T-helper 9 cell (primary cell): ENCODE data around the gene TMEM121.

ENCODE experiments used
- DNase-seq: peaks from one replicate; pipeline ENCODE4 v3.0.0-alpha.2; 2020

TMEM121 gene

GRCh38 chr14:105487449-105487985 lies 38.9 kb upstream of the TMEM121 start:
- DNase-seq = peak; percentile 69

GRCh38 chr14:105487986-105488777 lies 38.2 kb upstream of the TMEM121 start:
- DNase-seq = no peak

- DNase-seq = no peak
Observed at GRCh38 chr14:105488781-105489541, 37.4 kb upstream of the TMEM121 start.

GRCh38 chr14:105489542-105490266 lies 36.7 kb upstream of the TMEM121 start:
- peak; percentile 84 for DNase-seq

- no peak for DNase-seq
Observed at GRCh38 chr14:105490267-105490571, 36.2 kb upstream of the TMEM121 start.

GRCh38 chr14:105490572-105491365 lies 35.6 kb upstream of the TMEM121 start, which contains the start of gene TEDC1:
TEDC1 (plus strand) TSS chr14:105491246; CDS start chr14:105491376, 130 bp downstream.
- peak; percentile 97 for DNase-seq

- DNase-seq = peak; percentile 93
Observed at GRCh38 chr14:105491366-105491973, 34.9 kb upstream of the TMEM121 start.

GRCh38 chr14:105492031-105492970 lies 34.1 kb upstream of the TMEM121 start:
- no peak for DNase-seq

- DNase-seq = no peak
Observed at GRCh38 chr14:105492971-105493871, 33.2 kb upstream of the TMEM121 start.

- no peak for DNase-seq
Observed at GRCh38 chr14:105493921-105494605, 32.3 kb upstream of the TMEM121 start.

GRCh38 chr14:105494606-105494929 lies 31.8 kb upstream of the TMEM121 start:
- DNase-seq = no peak

- DNase-seq = no peak
Observed at GRCh38 chr14:105495101-105495989, 31.0 kb upstream of the TMEM121 start.

GRCh38 chr14:105495990-105496830 lies 30.2 kb upstream of the TMEM121 start:
- no peak for DNase-seq

- DNase-seq = no peak
Observed at GRCh38 chr14:105496831-105497591, 29.4 kb upstream of the TMEM121 start.

- DNase-seq = no peak
Observed at GRCh38 chr14:105497671-105498429, 28.5 kb upstream of the TMEM121 start.
